K562 (cell line): ENCODE results near the gene SULT2A1. TPM values are rescaled to one million over a fixed set of nuclear protein-coding genes. Genes with fewer than 3 reads are reported as not detected.

Source experiments
- ARID1B ChIP-seq: fragments of 450-650 bp; IDR thresholded peaks from 2 replicates; pipeline ENCODE4 v1.6.1; 2016; ENCODE audit warnings: antibody characterized with exemption, mild to moderate bottlenecking, inconsistent platforms
- ETV5 ChIP-seq: sonication (generic); formaldehyde crosslinking; IDR thresholded peaks from 2 replicates; pipeline ENCODE4 v1.4.0; 2020; ENCODE audit warnings: low read depth, mild to moderate bottlenecking, missing genetic modification reagents
- NCOA2 ChIP-seq, 2 experiments: fragments of 450-650 bp; IDR thresholded peaks; 2 replicates each; pipeline ENCODE4 v1.6.1; 2018; ENCODE audit warnings: mild to moderate bottlenecking in 2 of 2, moderate library complexity in 1 of 2; ENCODE audit not compliant: partially characterized antibody in 2 of 2
- PTRF ChIP-seq: fragments of 450-650 bp; IDR thresholded peaks from 2 replicates; pipeline ENCODE4 v1.6.1; 2016; ENCODE audit warnings: mild to moderate bottlenecking, missing genetic modification characterization, missing compliant biosample characterization
- RFX1 ChIP-seq: fragments of 450-650 bp; IDR thresholded peaks from 2 replicates; pipeline ENCODE4 v1.6.1; 2016; ENCODE audit warnings: mild to moderate bottlenecking, moderate library complexity
- SMARCA5 ChIP-seq: fragments of 450-650 bp; IDR thresholded peaks from 2 replicates; pipeline ENCODE4 v1.6.1; 2016
- SRF ChIP-seq, 2 experiments: fragments of 250-450, 450-650 bp in 1 of 2; sonication (Bioruptor Pico) in 1 of 2; sonication (generic) in 1 of 2; formaldehyde crosslinking; IDR thresholded peaks; 2 replicates each; pipeline versions ENCODE4 v1.5.0 to v1.5.1; 2020 to 2022; ENCODE audit warnings: mild to moderate bottlenecking in 1 of 2, missing genetic modification reagents in 1 of 2
- polyA plus RNA-seq, 8 experiments: library from polyadenylated mRNA; depleted of rRNA in 4 of 8; stranded (reverse) in 5 of 8; unstranded in 3 of 8; fragments of >200 nt; fragmentation: Nextera tagmentation in 2 of 8; fragmentation: Illumina TruSeq in 1 of 8; extraction: Ambion mirVana in 2 of 8; extraction: Trizol in 1 of 8; gene quantifications; 2 replicates each; pipeline versions ENCODE4 v1.2.1 to v1.2.3, GENCODE V29; 2011 to 2014; ENCODE audit warnings: inconsistent platforms in 1 of 8, missing spikeins in 1 of 8
- total RNA-seq, 7 experiments: library from RNA; depleted of rRNA in 6 of 7; stranded (reverse); fragments of >200 nt in 6 of 7; fragmentation: Illumina TruSeq in 2 of 7; extraction: Trizol in 2 of 7; gene quantifications; 2 replicates each; pipeline versions ENCODE4 v1.2.1 to v1.2.3, GENCODE V29; 2011 to 2021; ENCODE audit warnings: low replicate concordance in 1 of 7
- TF ChIP-seq, protein P1 (sequence below), 2 experiments: fragments of 450-650 bp in 1 of 2; sonication (generic) in 1 of 2; formaldehyde crosslinking in 1 of 2; IDR thresholded peaks; 2 replicates each; pipeline versions ENCODE4 v1.7.1 to v1.9.0; 2016 to 2022; ENCODE audit warnings: inconsistent platforms in 1 of 2, mild to moderate bottlenecking in 1 of 2, missing genetic modification reagents in 1 of 2
- TF ChIP-seq, protein P2 (sequence below): fragments of 450-650 bp; formaldehyde crosslinking; IDR thresholded peaks from 2 replicates; pipeline ENCODE4 v1.4.0; 2020; ENCODE audit warnings: mild to moderate bottlenecking, mixed read lengths
- TF ChIP-seq, protein P3 (sequence below): fragments of 250-450 bp; sonication (Bioruptor Pico); IDR thresholded peaks from 2 replicates; pipeline ENCODE4 v1.8.0; 2022; ENCODE audit warnings: inconsistent platforms, mild to moderate bottlenecking, moderate library complexity, borderline replicate concordance
- TF ChIP-seq, protein P4 (sequence below): fragments of 450-650 bp; IDR thresholded peaks from 2 replicates; pipeline ENCODE4 v1.7.0; 2016; ENCODE audit warnings: borderline replicate concordance

Gene SULT2A1
- total and polyA plus RNA-seq, 9 of the 15 experiments (the other 6 are each of a cell fraction or from before 2014, with no cell fraction given) = 0.03 to 0.25 (median 0.07) TPM; not detected in 4

DNA sequence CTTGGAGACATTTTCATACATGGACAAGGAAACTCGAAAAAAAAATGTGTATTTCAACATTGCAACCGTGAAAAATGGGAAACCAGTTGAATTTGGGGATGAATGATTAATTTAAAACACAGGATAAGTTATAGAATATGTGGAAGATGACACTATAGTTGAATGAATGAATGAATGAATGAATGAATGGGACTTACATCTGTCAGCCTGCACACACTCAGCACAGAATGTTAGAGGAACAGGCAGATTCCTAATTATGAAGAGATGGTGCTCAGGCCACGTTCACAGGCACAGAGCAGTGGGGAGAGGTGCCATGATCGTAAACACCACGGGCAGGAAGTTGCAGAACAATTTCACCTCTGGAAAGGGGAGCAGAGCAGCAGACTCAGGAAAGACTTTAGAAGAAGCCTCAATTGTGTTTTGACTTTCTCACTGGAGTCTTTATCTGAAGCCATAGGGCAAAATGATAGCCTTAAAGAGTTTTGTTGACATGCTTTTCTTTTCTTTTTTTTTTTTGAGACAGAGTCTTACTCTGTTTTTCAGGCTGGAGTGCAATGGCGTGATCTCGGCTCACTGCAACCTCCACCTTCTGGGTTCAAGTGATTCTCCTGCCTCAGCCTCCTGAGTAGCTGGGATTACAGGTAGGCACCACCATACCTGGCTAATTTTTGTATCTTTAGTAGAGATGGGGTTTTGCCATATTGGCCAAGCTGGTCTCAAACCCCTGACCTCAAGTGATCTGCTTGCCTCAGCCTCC, 4.9 kb upstream of the SULT2A1 start (continued):
- TF ChIP-seq, protein P1, sequence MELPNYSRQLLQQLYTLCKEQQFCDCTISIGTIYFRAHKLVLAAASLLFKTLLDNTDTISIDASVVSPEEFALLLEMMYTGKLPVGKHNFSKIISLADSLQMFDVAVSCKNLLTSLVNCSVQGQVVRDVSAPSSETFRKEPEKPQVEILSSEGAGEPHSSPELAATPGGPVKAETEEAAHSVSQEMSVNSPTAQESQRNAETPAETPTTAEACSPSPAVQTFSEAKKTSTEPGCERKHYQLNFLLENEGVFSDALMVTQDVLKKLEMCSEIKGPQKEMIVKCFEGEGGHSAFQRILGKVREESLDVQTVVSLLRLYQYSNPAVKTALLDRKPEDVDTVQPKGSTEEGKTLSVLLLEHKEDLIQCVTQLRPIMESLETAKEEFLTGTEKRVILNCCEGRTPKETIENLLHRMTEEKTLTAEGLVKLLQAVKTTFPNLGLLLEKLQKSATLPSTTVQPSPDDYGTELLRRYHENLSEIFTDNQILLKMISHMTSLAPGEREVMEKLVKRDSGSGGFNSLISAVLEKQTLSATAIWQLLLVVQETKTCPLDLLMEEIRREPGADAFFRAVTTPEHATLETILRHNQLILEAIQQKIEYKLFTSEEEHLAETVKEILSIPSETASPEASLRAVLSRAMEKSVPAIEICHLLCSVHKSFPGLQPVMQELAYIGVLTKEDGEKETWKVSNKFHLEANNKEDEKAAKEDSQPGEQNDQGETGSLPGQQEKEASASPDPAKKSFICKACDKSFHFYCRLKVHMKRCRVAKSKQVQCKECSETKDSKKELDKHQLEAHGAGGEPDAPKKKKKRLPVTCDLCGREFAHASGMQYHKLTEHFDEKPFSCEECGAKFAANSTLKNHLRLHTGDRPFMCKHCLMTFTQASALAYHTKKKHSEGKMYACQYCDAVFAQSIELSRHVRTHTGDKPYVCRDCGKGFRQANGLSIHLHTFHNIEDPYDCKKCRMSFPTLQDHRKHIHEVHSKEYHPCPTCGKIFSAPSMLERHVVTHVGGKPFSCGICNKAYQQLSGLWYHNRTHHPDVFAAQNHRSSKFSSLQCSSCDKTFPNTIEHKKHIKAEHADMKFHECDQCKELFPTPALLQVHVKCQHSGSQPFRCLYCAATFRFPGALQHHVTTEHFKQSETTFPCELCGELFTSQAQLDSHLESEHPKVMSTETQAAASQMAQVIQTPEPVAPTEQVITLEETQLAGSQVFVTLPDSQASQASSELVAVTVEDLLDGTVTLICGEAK (IDR thresholded peaks at IDR 0.05) = peak; percentile 27; the same call in 1 of the 2 replicates
- TF ChIP-seq, protein P1 (CRISPR knock-in tag; IDR thresholded peaks at IDR 0.05) = no peak
- TF ChIP-seq PTRF = 0 out of 2 replicates have a peak, but pooled peaks have one; percentile 30
- TF ChIP-seq, protein P2, sequence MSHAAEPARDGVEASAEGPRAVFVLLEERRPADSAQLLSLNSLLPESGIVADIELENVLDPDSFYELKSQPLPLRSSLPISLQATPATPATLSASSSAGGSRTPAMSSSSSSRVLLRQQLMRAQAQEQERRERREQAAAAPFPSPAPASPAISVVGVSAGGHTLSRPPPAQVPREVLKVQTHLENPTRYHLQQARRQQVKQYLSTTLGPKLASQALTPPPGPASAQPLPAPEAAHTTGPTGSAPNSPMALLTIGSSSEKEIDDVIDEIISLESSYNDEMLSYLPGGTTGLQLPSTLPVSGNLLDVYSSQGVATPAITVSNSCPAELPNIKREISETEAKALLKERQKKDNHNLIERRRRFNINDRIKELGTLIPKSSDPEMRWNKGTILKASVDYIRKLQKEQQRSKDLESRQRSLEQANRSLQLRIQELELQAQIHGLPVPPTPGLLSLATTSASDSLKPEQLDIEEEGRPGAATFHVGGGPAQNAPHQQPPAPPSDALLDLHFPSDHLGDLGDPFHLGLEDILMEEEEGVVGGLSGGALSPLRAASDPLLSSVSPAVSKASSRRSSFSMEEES (CRISPR knock-in tag) = no peak
- TF ChIP-seq RFX1 = no peak
- no peak for TF ChIP-seq ARID1B
- TF ChIP-seq, protein P3, sequence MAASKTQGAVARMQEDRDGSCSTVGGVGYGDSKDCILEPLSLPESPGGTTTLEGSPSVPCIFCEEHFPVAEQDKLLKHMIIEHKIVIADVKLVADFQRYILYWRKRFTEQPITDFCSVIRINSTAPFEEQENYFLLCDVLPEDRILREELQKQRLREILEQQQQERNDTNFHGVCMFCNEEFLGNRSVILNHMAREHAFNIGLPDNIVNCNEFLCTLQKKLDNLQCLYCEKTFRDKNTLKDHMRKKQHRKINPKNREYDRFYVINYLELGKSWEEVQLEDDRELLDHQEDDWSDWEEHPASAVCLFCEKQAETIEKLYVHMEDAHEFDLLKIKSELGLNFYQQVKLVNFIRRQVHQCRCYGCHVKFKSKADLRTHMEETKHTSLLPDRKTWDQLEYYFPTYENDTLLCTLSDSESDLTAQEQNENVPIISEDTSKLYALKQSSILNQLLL (CRISPR knock-in tag) = no peak
- no peak for TF ChIP-seq NCOA2 (IDR thresholded peaks at IDR 0.05; ENCODE audit: partially characterized antibody in 2 of 2)
- TF ChIP-seq SMARCA5 = 0 out of 2 replicates have a peak, but pooled peaks have one; percentile 49
- TF ChIP-seq SRF (CRISPR knock-in tag; IDR thresholded peaks at IDR 0.05) = 0 out of 4 replicates have a peak, but pooled peaks of 1 of the 2 experiments have one; percentile 15
- TF ChIP-seq, protein P4, sequence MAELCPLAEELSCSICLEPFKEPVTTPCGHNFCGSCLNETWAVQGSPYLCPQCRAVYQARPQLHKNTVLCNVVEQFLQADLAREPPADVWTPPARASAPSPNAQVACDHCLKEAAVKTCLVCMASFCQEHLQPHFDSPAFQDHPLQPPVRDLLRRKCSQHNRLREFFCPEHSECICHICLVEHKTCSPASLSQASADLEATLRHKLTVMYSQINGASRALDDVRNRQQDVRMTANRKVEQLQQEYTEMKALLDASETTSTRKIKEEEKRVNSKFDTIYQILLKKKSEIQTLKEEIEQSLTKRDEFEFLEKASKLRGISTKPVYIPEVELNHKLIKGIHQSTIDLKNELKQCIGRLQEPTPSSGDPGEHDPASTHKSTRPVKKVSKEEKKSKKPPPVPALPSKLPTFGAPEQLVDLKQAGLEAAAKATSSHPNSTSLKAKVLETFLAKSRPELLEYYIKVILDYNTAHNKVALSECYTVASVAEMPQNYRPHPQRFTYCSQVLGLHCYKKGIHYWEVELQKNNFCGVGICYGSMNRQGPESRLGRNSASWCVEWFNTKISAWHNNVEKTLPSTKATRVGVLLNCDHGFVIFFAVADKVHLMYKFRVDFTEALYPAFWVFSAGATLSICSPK = 0 out of 2 replicates have a peak, but pooled peaks have one; percentile 18
- 0 out of 2 replicates have a peak, but pooled peaks have one; percentile 17 for TF ChIP-seq ETV5
